ENCODE measurements around the gene OR10P1. TPM values are rescaled to one million over a fixed set of nuclear protein-coding genes. Genes with fewer than 3 reads are reported as not detected.
"Not testable (repeated sequence)": the region's sequence is repeated elsewhere in the genome, so short reads cannot be mapped to it uniquely, and the experiment has no call there.

OR10P1 gene, protein sequence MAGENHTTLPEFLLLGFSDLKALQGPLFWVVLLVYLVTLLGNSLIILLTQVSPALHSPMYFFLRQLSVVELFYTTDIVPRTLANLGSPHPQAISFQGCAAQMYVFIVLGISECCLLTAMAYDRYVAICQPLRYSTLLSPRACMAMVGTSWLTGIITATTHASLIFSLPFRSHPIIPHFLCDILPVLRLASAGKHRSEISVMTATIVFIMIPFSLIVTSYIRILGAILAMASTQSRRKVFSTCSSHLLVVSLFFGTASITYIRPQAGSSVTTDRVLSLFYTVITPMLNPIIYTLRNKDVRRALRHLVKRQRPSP
- total RNA-seq (2012; rRNA removed) (not detected in 2 replicates), polyA plus RNA-seq (2012; rRNA removed) (not detected in 2 replicates), Bru-seq, nascent RNA (not detected), BruChase-seq, experiment 1, labeled RNA remaining after a 6-hour chase (not detected), BruChase-seq, experiment 2, labeled RNA remaining after a 2-hour chase (not detected)
- not detected in 2 replicates for polyA plus RNA-seq (2012; cell fraction: cytosol; rRNA removed)
- polyA plus RNA-seq (2012; cell fraction: nucleus; rRNA removed; ENCODE audit: low replicate concordance): not detected in 2 replicates
- long read RNA-seq: 0 reads

DNA sequence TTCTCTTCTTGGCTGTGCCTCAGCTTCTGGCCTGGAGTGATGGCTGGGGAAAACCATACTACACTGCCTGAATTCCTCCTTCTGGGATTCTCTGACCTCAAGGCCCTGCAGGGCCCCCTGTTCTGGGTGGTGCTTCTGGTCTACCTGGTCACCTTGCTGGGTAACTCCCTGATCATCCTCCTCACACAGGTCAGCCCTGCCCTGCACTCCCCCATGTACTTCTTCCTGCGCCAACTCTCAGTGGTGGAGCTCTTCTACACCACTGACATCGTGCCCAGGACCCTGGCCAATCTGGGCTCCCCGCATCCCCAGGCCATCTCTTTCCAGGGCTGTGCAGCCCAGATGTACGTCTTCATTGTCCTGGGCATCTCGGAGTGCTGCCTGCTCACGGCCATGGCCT is at the start of gene OR10P1:
OR10P1 (plus strand) TSS at position 40 of the 400 bp plus-strand sequence; CDS start at position 40, 0 bp downstream.
- Histone ChIP-seq H3K9me1 (ENCODE audit: insufficient read depth, low read length) (no peaks in the 10 kb centered on the region), H3K4me3 (ENCODE audit: insufficient read depth, low read depth, low read length) (no peak within 1 kb of the TSS), H3K27me3 (ENCODE audit: control insufficient read depth, insufficient read depth, low read length) (peaks cover 48% of the 10 kb centered on the region), H3K56ac (ENCODE audit: extremely low read depth, insufficient read depth, low read length) (no peak within 1 kb of the TSS), H4K91ac (ENCODE audit: insufficient read depth, low read depth, low read length) (no peak within 1 kb of the TSS), H3K4me1 (ENCODE audit: control insufficient read depth, insufficient read depth, low read length) (no peaks in the 10 kb centered on the region), H3K36me3 (ENCODE audit: control insufficient read depth, insufficient read depth, low read length) (no peaks in the 10 kb centered on the region), H3K4ac (ENCODE audit: low read depth, low read length) (no peak within 1 kb of the TSS), H2BK20ac (ENCODE audit: low read depth, low read length) (no peak within 1 kb of the TSS), H3K14ac (replicated peaks; ENCODE audit: low read depth, low read length) (no peak within 1 kb of the TSS), H3K9me3 (ENCODE audit: control insufficient read depth, insufficient read depth, low read length) (no peaks in the 10 kb centered on the region), H4K5ac (ENCODE audit: low read depth, low read length) (no peak within 1 kb of the TSS), H2BK5ac (ENCODE audit: low read depth, low read length, poor library complexity, severe bottlenecking) (no peak within 1 kb of the TSS), H2AK5ac (ENCODE audit: low read depth, low read length) (no peak within 1 kb of the TSS), H2AFZ (replicated peaks; ENCODE audit: low read length, poor library complexity) (no peak within 1 kb of the TSS), H3K4me2 (ENCODE audit: low read depth, low read length) (no peak within 1 kb of the TSS), H2BK120ac (ENCODE audit: low read depth, low read length) (no peak within 1 kb of the TSS), H3K23ac (ENCODE audit: low read depth, low read length) (no peak within 1 kb of the TSS), H3K79me1 (ENCODE audit: low read depth in 1 of 2, low read length in 2 of 2) (no peaks in the 10 kb centered on the region), H4K20me1 (ENCODE audit: insufficient read depth, low read length) (no peaks in the 10 kb centered on the region), H2BK15ac (ENCODE audit: low read depth, low read length) (no peak within 1 kb of the TSS), H4K8ac (ENCODE audit: low read depth in 2 of 2, low read length in 2 of 2) (no peak within 1 kb of the TSS), H3K27ac (ENCODE audit: insufficient read depth, low read length) (no peak within 1 kb of the TSS), H2AK9ac (replicated peaks; ENCODE audit: low read depth, low read length, poor library complexity) (no peak within 1 kb of the TSS), H3K18ac (ENCODE audit: low read depth, low read length) (no peak within 1 kb of the TSS), H3K9ac (ENCODE audit: low read depth, low read length) (no peak within 1 kb of the TSS)
- CTCF ChIA-PET: no interaction called here
- TF ChIP-seq CEBPB (IDR thresholded peaks at IDR 0.05; ENCODE audit: low read depth, low read length) (no peak), RCOR1 (IDR thresholded peaks at IDR 0.05; ENCODE audit: insufficient replicate concordance, low read length) (no peak), MAFK (IDR thresholded peaks at IDR 0.05; ENCODE audit: low read depth, low read length) (no peak), POLR2A (IDR thresholded peaks at IDR 0.05; ENCODE audit: low read depth, low read length) (no peak), CHD1 (IDR thresholded peaks at IDR 0.05; ENCODE audit: low read depth, low read length) (no peak), USF2 (IDR thresholded peaks at IDR 0.05; ENCODE audit: low read depth, low read length) (no peak)
- intact Hi-C loops (cut with micrococcal nuclease) (no loop called here), dilution Hi-C loops (cut with HindIII; ENCODE audit: low sequenced_read_pairs, unreplicated experiment) (no loop called here), in situ Hi-C loops (cut with MboI; ENCODE audit: low sequenced_read_pairs) (no loop called here)
- WGBS, 2 experiments (ENCODE audit: extremely low coverage in 2 of 2, insufficient read length in 1 of 2): 41% methylated on average over 5 of the region's 6 CpGs; no CpG with 5 or more reads in 1 of the 2 experiments
- ATAC-seq (ENCODE audit: low read depth) (no peak), DNase-seq (no peak)
- BruUV-seq (replicated peaks): no TSS peak
- POLR2A ChIA-PET (ENCODE audit: unreplicated experiment): no interaction called here

- H3K18ac ChIP-seq (ENCODE audit: low read depth, low read length); H3K4me2 ChIP-seq (ENCODE audit: low read depth, low read length); intact Hi-C loops (cut with micrococcal nuclease); H3K56ac ChIP-seq (ENCODE audit: extremely low read depth, insufficient read depth, low read length); DNase-seq; CTCF ChIA-PET; BruUV-seq (replicated peaks); H3K27me3 ChIP-seq (ENCODE audit: control insufficient read depth, insufficient read depth, low read length); H4K5ac ChIP-seq (ENCODE audit: low read depth, low read length); H2BK5ac ChIP-seq (ENCODE audit: low read depth, low read length, poor library complexity, severe bottlenecking); POLR2A ChIA-PET (ENCODE audit: unreplicated experiment); H3K9me3 ChIP-seq (ENCODE audit: control insufficient read depth, insufficient read depth, low read length); H3K4me1 ChIP-seq (ENCODE audit: control insufficient read depth, insufficient read depth, low read length); H3K4ac ChIP-seq (ENCODE audit: low read depth, low read length); H3K36me3 ChIP-seq (ENCODE audit: control insufficient read depth, insufficient read depth, low read length); H3K23ac ChIP-seq (ENCODE audit: low read depth, low read length); H3K9me1 ChIP-seq (ENCODE audit: insufficient read depth, low read length); H3K4me3 ChIP-seq (ENCODE audit: insufficient read depth, low read depth, low read length); ATAC-seq (ENCODE audit: low read depth); H2BK15ac ChIP-seq (ENCODE audit: low read depth, low read length); H3K14ac ChIP-seq (replicated peaks; ENCODE audit: low read depth, low read length); H2AK9ac ChIP-seq (replicated peaks; ENCODE audit: low read depth, low read length, poor library complexity); dilution Hi-C loops (cut with HindIII; ENCODE audit: low sequenced_read_pairs, unreplicated experiment); H3K27ac ChIP-seq (ENCODE audit: insufficient read depth, low read length); H4K20me1 ChIP-seq (ENCODE audit: insufficient read depth, low read length); H3K9ac ChIP-seq (ENCODE audit: low read depth, low read length); in situ Hi-C loops (cut with MboI; ENCODE audit: low sequenced_read_pairs); H2AFZ ChIP-seq (replicated peaks; ENCODE audit: low read length, poor library complexity); H2BK120ac ChIP-seq (ENCODE audit: low read depth, low read length); H2AK5ac ChIP-seq (ENCODE audit: low read depth, low read length); H4K8ac ChIP-seq (ENCODE audit: low read depth in 2 of 2, low read length in 2 of 2); H2BK20ac ChIP-seq (ENCODE audit: low read depth, low read length); H4K91ac ChIP-seq (ENCODE audit: insufficient read depth, low read depth, low read length); H3K79me1 ChIP-seq (ENCODE audit: low read depth in 1 of 2, low read length in 2 of 2): not testable (repeated sequence)
- WGBS, 2 experiments (ENCODE audit: extremely low coverage in 2 of 2, insufficient read length in 1 of 2): 67% methylated on average over 3 of the region's 12 CpGs; no CpG with 5 or more reads in 1 of the 2 experiments
These were observed 46.5 kb upstream of the OR10P1 start for GRCh38 chr12:55590152-55590551.
